Stomach (tissue), 4 donors: Measurements from ENCODE around the gene CALML6.
A peak's percentile ranks its signal among the peaks of the same experiment; 100 is the strongest.

Source experiments
- CTCF ChIP-seq, 7 experiments: fragments of 450-650 bp in 4 of 7; fragments of 200-600 bp in 3 of 7; sonication (generic) in 3 of 7; IDR thresholded peaks; one replicate each; pipeline ENCODE4 v1.5.1; 2016 to 2019; ENCODE audit warnings: antibody characterized with exemption in 7 of 7, control low read depth in 2 of 7, mild to moderate bottlenecking in 1 of 7
- EP300 ChIP-seq: sonication (generic); formaldehyde crosslinking; IDR thresholded peaks from one replicate; pipeline ENCODE4 v1.6.1; 2017; ENCODE audit warnings: antibody characterized with exemption
- POLR2A ChIP-seq, 4 donors: fragments of 450-650 bp; IDR thresholded peaks; one replicate each; pipeline ENCODE4 v1.6.1; 2016; ENCODE audit warnings: antibody characterized with exemption in 4 of 4, control low read depth in 2 of 4, mild to moderate bottlenecking in 1 of 4, moderate library complexity in 1 of 4
- POLR2AphosphoS5 ChIP-seq, 3 donors: sonication (generic); formaldehyde crosslinking; IDR thresholded peaks; one replicate each; pipeline ENCODE4 v1.6.1; 2016; ENCODE audit warnings: antibody characterized with exemption in 3 of 3

- TF ChIP-seq CTCF (IDR thresholded peaks at IDR 0.05) (no peak), POLR2A (IDR thresholded peaks at IDR 0.05) (no peak), EP300 (no peak), POLR2AphosphoS5 (IDR thresholded peaks at IDR 0.05) (peak in 2 of 3 donors; percentile 37 to 75)
Observed at GRCh38 chr1:1919304-1920056, 4.4 kb downstream of the CALML6 start.
